Activated CD4-positive, alpha-beta T cell treated with anti-CD3 and anti-CD28 coated beads for 1 hour (primary cell): Measurements from ENCODE around the gene ZNRF2.

ENCODE experiments used
- DNase-seq: peaks from one replicate; pipeline ENCODE4 v3.0.0-alpha.2; 2020

The ZNRF2 gene

DNA sequence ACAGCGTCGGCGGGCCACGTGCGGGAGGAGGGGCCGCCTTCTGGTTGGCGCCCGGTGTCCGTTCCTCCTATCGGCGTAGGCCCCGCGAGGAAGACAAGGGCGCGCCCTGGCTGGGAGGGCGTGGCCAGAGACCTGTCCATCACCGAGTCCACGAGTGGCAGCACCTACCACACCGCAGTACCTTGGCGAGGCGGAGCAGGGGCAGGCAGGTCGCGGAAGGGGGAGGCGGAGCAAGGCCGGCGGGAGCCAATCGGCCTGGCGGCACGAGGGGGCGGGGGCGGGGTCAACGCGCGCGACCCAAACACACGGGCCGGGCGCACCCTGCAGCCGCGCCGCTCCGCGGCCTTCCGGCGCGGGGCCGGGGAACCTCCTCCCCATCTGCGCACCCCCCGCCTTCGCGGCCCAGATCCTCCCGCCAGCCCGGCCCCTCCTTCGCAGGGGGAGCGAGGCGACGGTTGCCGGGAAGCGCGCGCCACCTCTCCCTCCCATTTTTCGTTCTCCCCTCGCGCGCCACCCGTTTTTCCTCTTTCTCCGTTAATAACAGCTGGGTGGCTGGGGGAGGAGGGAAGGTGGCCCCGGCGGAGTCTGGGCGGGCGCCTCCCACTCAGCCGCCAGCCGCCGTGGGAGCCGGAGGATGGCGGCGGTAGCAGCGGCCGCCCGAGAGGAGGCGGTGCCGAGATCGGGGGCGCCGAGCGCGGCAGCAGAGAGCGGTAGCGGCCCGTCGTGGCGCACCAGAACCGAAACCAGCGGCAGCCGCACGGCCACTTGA is at the start of gene ZNRF2:
TSS of gene ZNRF2 (plus strand) at position 300 of the 769 bp plus-strand sequence. CDS start 761 bp downstream, outside the sequence.
- DNase-seq: peak; percentile 99

DNA sequence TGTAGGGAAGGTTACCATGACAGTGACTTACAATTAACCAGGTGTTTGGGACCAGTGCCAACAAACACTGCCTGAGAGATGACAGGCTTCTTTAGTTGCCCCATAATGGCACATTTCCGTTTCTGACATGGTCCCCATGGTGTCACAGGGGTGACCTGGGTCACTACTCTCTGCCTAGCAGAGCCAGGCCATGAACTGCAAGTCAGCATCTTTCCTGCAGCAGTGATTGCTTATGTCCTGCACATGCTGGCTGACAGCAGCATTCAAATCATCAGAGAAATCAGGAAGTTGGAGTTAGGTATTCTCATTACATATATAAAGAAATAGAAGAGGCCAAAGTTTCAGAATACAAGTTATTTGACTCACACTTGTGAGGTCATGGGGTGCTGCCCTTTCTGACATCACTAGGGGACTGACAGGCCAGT is 47.1 kb upstream of the ZNRF2 start:
- DNase-seq: no peak

DNA sequence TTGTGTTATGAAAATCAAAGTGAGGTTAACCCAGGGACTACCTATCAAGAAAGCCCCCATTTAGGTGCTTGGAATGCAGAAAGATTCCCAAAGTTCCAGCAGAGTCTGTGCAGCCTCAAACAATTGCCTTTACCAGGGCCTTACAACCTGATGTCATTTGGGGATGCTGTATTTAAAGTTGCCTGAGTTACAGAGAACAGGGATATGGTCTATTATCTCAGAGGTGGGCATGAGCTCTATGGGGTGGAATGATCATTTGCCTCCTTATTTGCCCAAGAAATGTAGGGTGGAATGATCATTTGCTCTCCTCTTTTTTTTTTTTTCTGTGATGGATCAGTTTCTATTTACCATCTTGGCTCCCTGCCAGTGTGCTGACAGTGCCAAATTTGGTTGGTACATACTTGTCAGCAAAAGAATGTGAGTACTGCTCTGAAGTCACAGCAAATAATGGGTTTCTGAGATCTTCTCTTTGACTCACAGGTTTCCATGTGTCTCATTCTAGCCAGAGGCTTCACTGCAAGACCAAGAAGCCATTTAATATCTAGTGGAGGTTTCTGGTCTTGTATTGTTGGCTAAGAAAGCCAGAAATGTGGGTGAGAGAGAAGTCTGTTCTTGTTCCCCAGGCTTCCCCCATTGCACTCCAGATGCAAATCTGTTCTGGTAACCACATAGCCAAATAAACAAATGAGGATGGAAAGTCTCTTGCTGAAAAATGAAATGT is 45.5 kb upstream of the ZNRF2 start:
- DNase-seq: no peak

DNA sequence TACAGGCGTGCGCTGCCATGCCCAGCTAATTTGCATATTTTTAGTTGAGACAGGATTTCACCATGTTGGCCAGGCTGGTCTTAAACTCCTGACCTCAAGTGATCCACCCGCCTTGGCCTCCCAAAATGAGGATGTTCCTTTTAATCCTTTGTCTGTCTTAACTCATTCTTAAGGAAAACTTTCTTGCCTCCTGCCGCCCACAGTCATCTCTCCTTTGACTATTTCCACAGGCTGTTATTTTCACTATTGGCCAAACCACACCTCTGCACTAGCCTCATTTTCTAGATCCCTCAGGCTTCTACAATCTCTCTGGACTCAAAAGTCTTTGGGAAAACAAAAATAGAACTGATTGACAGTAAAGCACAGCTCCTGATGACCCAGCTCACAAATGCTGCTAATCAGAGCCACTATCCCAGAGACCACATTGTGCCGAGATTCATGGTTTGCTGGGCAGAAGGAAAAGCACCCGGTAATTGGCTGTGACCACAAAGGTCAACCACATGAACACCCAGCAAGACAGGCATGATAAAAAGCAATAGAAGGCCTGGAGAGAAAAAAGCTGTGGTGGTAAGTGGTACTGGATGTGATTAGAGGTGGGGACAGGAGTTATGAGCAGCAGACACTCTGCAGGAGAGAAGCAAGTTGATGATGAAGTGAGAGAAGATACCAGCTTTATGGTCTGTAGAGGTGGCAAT is 44.1 kb upstream of the ZNRF2 start:
- no peak for DNase-seq

DNA sequence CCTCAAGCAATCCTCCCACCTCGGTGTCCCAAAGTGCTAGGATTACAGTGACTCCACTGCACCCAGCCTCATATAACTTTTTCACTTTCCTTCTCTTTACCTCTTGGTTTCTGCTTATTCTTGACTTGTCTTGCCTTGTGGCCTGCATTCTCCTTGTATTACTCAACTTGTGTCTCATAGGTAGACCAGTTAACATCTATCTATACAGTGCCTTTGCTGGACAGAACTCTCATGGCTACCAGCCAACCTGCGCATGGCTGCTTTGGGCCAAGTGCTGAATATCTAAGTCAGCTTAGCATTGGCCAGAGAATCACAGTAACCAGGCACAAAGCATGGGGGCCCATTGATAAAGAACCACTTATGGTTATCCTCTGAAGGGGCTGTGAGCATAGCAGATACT is 42.6 kb upstream of the ZNRF2 start:
- no peak for DNase-seq

DNA sequence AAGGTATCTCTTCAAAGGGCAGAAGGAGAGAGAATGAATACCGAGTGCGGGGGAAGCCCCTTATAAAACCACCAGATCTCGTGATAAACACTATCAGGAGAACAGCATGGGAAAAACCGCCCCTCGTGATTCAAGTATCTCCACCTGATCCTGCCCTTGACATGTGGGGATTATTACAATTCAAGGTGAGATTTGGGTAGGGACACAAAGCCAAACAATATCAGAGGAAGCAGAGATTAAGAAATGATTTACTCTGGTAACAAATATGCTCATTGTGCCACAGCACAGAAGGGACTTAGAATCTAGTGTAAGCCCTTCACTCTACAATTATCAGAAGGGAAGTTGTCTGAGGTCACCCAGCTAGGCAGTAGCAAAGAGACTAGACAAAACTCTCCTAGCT is 40.1 kb upstream of the ZNRF2 start:
- DNase-seq: no peak

DNA sequence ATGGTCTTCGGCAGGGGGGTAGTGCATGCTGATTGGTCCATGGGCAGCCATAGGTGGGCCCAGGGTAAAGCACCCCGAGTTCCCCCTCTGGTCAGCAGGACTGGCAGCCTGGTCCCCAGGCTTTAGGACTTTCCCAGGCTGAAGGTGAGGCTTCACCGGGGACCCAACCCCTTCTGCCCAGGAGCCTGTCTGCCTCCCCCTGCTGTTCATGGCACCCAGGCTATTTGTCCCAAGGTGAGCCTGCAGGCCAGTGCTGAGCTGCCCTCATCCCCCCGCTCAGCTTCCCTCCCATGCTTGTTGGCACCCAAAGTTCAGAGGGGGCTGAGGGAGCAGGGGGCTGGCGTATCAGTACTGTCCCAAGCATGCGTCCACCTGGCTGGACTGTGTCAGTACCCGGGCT is 38.5 kb upstream of the ZNRF2 start:
- no peak for DNase-seq

DNA sequence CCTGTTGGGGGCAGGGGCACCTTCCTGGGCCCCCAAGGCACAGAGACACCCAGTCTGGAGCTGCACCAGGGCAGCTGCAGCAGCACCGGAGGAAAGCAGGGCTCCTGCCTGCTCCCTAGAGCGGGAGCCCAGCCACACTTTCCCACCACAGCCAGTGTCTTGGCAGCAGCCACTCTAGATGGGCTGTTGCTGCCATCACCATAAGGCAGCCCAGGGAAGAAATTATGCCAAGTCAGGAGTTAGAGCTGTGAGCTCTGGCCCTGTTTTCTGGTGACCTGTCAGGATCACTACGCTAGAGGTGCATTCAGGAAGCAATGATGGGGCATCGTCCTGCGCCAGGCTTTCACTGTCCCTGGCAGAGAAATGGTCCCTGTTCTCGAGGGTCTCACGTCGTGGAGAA is 38.0 kb upstream of the ZNRF2 start:
- DNase-seq: no peak

DNA sequence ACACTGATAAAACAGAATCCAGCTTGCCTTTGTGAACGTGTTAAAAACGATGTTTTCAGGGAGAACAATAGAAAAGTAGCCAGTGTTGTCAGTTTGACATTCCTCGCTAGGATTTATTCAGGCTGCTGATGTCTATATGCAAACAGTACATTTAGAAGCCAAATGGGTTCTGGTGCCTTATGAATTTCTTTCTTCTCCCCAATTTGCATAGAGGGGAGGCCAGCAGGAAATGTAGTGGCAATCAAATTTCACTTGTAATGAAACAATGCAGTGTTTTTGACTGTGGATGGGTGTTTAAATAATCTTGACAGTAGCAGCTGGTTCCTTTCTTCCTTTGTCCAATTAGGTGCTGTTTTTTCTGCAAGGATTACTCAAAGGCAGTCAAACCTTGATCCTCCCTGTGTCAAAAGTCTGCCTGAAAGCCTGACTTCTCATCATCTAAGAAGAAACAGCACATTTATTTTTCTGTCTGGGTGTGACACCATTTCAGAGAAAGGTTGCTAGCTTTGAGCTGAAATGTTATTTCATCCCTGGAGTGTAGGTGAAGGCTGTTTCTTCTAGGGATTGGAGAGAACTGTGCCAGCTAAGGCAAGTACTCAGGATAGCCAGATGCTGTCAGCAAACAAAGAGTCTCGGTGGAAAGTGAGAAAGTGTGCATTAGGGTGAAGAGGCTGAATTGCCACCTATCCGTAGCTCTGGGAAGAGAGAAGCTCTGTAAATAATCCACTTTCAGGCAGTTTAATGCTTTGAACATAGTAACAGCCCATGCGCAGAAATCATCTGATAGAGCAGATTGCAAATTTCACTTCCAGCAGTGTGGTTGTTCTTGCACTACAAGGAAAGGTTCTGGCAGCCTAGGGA is 36.6 kb upstream of the ZNRF2 start:
- DNase-seq: no peak

DNA sequence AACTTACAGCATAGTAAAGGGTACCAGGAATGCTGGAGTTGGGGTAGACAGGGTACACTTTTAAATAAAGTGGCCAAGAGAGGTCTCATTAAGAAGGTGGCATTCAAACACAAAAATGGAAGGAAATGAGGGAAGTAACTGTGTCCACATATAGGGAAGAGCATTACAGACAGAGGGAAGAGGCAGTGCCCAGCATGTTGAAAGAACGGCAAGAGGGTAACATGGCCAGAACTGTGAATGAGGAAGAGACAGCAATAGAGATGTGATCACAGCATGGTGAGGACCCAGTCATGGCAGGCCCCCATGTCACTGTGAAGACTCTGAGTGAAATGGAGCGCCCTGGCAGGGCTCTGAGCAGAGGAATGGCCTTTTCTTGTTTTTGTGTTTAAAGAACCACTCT is 35.1 kb upstream of the ZNRF2 start:
- no peak for DNase-seq

DNA sequence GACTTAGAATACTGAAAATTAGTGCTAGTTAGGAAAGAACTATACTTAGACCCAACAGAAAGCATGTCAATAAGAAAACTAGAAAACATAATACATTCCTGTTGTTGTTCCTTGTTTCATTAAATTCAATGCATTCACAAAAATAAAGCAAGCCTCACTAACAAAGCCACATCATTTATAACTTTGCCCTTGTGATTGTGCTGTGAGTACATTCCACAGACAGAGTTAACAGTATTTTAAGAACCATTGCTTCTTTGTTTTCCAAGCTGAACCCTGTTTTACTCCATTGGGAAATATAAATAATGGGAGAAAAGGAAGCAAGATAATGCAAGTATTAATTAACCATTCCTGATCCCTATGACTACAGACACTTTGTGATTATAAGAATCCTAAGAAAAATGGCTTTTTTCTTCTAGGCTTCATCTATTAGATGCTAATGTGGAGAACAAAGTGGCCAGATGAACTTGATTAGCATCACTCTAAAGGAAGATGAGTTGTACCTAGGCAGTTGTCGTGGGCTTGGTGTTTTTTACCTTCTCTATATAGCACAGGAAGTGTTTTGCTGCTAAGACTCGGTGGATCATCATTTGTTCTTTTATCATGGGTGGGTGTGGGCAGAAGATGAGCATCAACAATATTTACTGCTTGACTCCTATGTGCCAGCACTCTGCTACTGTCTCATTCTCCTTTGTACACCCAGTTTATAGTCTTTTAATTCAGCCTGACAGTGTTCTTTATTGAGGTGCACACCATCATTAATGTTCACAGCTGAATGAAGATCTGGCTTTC is 34.2 kb upstream of the ZNRF2 start:
- no peak for DNase-seq

DNA sequence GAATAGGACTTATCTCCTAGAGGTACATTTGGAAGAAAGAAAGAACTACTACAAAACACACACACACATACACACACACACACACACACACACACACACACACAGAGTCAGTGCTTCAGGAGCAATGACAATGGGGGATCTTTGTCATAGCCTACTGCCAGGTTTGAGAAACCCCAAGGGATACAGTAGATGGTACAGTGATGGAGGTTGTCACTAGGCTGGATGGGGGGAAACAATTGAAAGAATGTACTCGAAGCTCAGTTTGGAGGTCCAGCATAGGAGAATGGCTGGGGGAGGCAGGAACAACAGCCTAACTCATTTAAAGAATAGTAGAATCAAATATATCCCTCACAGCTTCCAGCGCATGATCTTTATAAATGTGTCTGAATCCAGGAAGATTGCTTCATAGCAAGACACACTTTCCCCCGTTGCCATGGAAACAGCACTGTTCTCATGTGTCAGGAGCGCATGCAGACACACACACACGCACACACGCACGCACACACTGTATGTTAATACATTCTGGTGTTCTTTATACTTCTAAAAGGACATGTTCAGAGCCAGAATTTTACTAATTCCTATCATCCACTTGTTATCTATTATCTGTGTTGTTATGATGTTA is 32.6 kb upstream of the ZNRF2 start:
- no peak for DNase-seq

DNA sequence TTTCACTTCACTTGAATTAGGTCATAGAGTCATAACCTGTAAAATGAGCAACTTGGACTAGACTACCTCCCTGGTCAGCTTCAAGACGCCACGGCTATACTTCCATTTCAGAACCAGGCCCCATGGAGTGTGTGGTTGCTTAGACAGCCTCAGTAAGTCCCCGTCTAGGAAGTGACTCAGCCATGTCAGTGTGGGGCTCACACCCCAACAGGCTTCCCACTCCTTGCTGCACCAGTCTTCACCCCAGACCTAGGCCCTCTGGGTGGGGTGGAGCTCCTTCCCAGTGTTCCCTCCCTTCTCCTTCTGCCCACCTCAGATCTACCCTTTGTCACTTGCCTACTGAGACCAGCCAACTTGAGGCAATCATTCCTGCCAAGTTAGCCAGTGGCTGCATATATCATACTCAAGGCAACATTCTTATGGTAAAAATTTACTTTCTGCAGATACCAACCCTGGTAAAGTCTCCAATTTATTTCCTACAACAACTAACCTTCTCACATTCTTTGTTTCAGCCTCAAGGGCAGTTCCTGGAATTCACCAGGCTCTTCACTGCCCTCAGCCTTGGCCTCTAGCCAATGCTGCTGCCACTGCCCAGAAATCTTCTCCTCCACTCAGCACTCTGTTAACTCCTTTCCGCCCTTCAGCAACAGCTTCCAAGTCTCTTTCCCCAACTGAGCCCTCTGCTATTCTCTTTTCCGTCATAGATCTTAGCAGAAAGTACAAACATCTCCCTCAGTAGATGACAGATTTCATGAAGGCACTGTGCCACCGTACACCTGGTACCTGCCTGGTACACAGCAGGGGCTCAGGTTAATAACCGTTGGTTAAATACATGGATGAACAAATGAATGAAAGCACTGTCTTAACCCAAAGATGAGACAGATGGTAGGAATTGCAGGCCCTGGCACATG is 31.3 kb upstream of the ZNRF2 start:
- DNase-seq: no peak

DNA sequence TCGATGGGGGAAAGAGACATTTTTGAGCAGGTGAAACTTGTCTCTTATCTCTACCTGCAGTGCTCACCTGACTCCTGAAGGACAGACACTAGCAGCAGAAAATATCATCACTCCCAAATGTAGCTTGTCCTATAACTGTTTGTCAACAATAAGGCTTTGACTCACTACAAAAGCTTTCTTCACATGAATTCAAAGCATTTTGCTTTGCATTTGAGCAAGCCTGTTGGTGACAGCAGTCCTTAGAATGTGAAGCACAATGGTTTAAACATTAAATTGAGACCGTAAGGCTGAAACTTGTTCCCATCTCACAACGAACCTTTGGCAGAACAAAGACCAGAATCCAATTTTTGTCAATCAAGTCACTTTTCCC is 30.6 kb upstream of the ZNRF2 start:
- DNase-seq: no peak

DNA sequence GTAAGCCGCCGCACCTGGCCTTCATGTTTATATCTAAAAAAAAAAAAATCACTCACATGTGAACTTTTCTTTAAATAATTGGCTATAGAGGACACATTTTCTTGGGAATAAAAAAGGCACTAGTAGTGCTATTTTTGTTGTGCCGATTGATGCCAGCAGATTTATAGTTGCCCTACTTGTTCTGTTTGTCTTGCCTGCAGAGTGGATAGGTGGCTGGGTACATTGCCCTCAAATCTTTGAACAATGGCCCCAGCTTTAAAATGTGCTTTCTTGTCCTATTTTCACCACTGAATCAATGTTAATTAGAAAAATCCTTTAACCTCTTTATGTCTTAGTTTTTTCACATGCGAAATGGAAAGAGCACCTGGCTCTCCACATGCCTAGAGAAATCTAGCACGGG is 30.1 kb upstream of the ZNRF2 start:
- no peak for DNase-seq

DNA sequence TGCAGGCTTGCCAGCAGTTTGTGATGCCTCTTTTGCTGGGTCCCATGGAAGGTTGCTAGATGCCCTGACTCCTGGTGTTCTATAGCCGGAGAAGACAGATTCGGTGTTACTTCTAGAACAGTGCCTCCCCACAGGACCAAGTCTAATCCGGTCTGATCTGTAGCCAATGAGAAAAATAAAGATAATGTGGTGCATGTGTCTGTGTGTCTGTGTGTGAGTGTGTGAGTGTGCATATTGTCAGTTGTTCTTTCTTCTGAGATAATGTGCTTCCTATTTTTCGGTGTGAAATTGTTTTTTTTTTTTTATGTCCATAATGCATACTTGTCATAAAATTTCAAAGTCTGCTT is 29.7 kb upstream of the ZNRF2 start:
- DNase-seq: no peak

DNA sequence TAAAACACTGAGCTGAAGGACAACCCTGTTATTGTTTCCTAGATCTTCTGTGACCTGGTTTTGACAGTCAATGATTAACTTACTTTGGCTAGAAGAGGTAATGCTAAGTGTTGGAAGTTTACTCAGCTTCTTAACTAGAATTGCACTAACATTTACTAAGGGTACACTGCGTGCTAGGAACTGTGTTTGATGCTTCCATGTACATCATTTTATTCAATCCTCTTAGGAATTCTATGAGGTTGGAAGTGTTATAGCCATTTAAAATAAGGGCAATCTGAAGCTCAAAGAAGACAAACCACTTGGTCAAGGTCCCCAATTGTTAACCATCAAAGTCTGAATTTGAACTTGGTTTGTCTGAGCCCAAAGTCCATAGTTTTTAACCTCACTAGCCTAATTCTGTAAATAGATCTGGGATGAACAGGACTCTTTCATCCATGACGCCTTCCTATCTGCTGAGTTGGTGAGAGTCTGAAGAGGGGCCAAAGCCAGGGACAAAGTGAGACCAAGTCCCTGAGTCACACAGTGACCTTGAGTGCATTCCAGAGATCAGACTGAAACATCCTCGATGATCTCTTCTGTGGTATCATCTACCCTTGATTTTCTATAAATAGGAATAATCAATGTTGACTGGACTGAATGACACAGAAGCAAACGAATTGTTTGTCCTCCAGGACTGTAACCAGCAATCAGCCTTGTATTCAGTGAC is 29.2 kb upstream of the ZNRF2 start:
- DNase-seq: no peak

DNA sequence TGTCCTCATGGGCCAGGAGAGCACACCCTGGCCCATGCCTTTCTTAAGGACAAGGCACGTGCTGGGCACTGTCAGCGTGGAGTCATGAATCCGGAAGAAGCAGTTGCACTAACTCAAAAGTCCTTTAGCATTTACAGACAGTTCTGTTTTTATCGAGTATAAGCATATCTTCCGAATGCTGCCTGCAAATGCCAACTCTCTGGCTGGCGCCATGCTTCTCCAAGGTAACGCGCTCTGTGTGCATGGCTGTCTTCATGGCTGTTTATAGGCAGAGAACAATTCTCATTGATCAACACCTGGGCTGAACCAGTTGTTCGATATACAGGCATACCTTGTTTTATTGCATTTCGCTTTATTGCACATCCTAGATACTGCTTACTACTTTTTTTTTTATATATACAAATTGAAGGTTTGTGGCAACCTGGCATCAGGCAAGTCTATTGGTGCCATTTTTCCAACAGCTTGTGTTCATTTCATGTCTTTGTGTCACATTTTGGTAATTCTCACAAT is 28.0 kb upstream of the ZNRF2 start:
- no peak for DNase-seq

DNA sequence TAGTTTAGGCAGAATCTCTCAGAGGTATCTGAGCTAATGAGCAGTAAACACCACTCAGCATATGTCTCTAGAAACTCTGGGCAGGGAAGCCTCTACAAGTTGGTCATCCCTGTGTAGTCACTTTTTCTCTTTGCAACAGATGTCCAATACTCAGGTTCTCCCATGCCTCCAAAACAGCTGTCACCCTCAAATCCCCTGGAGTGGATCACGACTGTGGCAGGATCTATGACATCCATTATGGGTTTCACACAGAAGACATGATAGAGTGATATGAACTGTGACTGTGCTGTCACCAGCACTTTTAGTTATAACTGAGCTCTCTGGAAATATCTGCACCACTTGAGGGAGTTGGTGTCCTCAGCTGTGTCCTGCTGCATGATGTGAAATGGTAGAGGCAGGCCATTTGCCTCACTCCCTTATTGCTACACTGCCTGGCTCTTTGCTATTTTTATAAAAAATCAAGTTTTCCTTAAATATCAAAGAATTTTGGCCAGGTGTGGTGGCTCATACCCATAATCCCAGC is 24.1 kb upstream of the ZNRF2 start:
- DNase-seq: no peak
